GM12878 (cell line): ENCODE data around the gene ABHD3. TPM values are rescaled to one million over a fixed set of nuclear protein-coding genes. Genes with fewer than 3 reads are reported as not detected.

ENCODE experiments used
- ATAC-seq: fragments of 200-7000 bp; cut with Tn5 transposase; 3 replicates; pipeline ENCODE4 v1.9.1; 2020; ENCODE audit warnings: mild to moderate bottlenecking, moderate library complexity
- BruUV-seq: library from RNA; stranded (reverse); fragments of 400-500 nt; replicated peaks from 2 replicates; lab custom pipeline; 2021; lab: Mats Ljungman, UMichigan
- CTCF ChIA-PET: fragments of 300-600 bp; sonication (Branson Sonifier 250); formaldehyde crosslinking; extraction: SDS; loops from one replicate; lab custom pipeline; 2021; ENCODE audit warnings: inconsistent platforms; lab: Yijun Ruan, JAX
- POLR2A ChIA-PET: fragments of 350-600 bp; formaldehyde crosslinking; extraction: SDS; loops from one replicate; lab custom pipeline; 2021; ENCODE audit warnings: inconsistent platforms; lab: Charles Lee
- RAD21 ChIA-PET: fragments of 300-600 bp; sonication (Branson Sonifier 250); formaldehyde crosslinking; loops from one replicate; lab custom pipeline; 2023; ENCODE audit warnings: antibody characterized with exemption; ENCODE audit not compliant: unreplicated experiment; lab: Charles Lee
- SMC1A ChIA-PET: fragments of 300-600 bp; sonication (Branson Sonifier 250); formaldehyde crosslinking; loops from one replicate; lab custom pipeline; 2023; ENCODE audit not compliant: unreplicated experiment, uncharacterized antibody; lab: Charles Lee
- DNase-seq: peaks from one replicate; pipeline ENCODE4 v3.0.0-alpha.2; 2011; ENCODE audit warnings: low read depth, low spot score
- FAIRE-seq: peaks from 3 replicates; lab custom pipeline; 2011; peaks lifted over from hg19 to GRCh38; lab: Jason Lieb, UNC
- H2AFZ ChIP-seq: 2 replicates; pipeline ENCODE4 v1.6.0; 2011; ENCODE audit warnings: low read depth, low read length, control low read depth; ENCODE audit not compliant: control insufficient read depth
- H3K27ac ChIP-seq: 2 replicates; pipeline ENCODE4 v1.5.1; 2011; ENCODE audit warnings: control low read depth; ENCODE audit not compliant: control insufficient read depth, insufficient read depth
- H3K27me3 ChIP-seq, 2 experiments: replicated peaks in 1 of 2; 2 replicates each; pipeline versions ENCODE4 v1.6.0 to v1.6.1; 2011; ENCODE audit warnings: low read length in 1 of 2; ENCODE audit not compliant: control insufficient read depth in 2 of 2, insufficient read depth in 2 of 2
- H3K36me3 ChIP-seq, 2 experiments: 2 replicates each; pipeline ENCODE4 v1.5.1; 2011; ENCODE audit warnings: low read length in 1 of 2; ENCODE audit not compliant: control insufficient read depth in 2 of 2, insufficient read depth in 2 of 2
- H3K4me1 ChIP-seq: 2 replicates; pipeline ENCODE4 v1.6.1; 2011; ENCODE audit warnings: mild to moderate bottlenecking, low read length, moderate library complexity, mixed read lengths; ENCODE audit not compliant: control insufficient read depth, insufficient read depth
- H3K4me2 ChIP-seq: 2 replicates; pipeline ENCODE4 v1.6.0; 2011; ENCODE audit warnings: control low read depth; ENCODE audit not compliant: control insufficient read depth, insufficient read depth
- H3K4me3 ChIP-seq: fragments of 200-600 bp; sonication (generic); 2 replicates; pipeline ENCODE4 v1.5.1; 2016
- H3K79me2 ChIP-seq: 2 replicates; pipeline ENCODE4 v1.6.0; 2011; ENCODE audit warnings: low read length; ENCODE audit not compliant: control insufficient read depth, insufficient read depth
- H3K9ac ChIP-seq: 2 replicates; pipeline ENCODE4 v1.8.0; 2011; ENCODE audit warnings: low read length, control low read depth, mixed read lengths; ENCODE audit not compliant: control insufficient read depth, insufficient read depth
- H3K9me3 ChIP-seq: replicated peaks from 3 replicates; pipeline ENCODE4 v1.5.1; 2011; ENCODE audit warnings: mild to moderate bottlenecking, low read length; ENCODE audit not compliant: control insufficient read depth, insufficient read depth
- H4K20me1 ChIP-seq: 2 replicates; pipeline ENCODE4 v1.6.0; 2011; ENCODE audit not compliant: control insufficient read depth, insufficient read depth
- BACH1 ChIP-seq: fragments of 450-650 bp; IDR thresholded peaks from 2 replicates; pipeline ENCODE4 v1.6.1; 2017; ENCODE audit warnings: mild to moderate bottlenecking, borderline replicate concordance
- CHD4 ChIP-seq: fragments of 200-600 bp; sonication (generic); IDR thresholded peaks from 2 replicates; pipeline ENCODE4 v1.6.1; 2016; ENCODE audit warnings: mild to moderate bottlenecking
- DPF2 ChIP-seq: fragments of 450-650 bp; IDR thresholded peaks from 2 replicates; pipeline ENCODE4 v1.6.1; 2017; ENCODE audit warnings: mild to moderate bottlenecking
- EED ChIP-seq: sonication (generic); IDR thresholded peaks from 2 replicates; pipeline ENCODE4 v1.6.1; 2016; ENCODE audit warnings: antibody characterized with exemption, low read depth
- EGR1 ChIP-seq, 2 experiments: IDR thresholded peaks; 1 replicate in 1 of 2; 2 replicates in 1 of 2; pipeline ENCODE4 v1.6.1; 2011 to 2012; ENCODE audit warnings: low read depth in 2 of 2, low read length in 2 of 2, borderline replicate concordance in 1 of 2, mild to moderate bottlenecking in 1 of 2, moderate library complexity in 1 of 2
- ESRRA ChIP-seq: IDR thresholded peaks from 2 replicates; pipeline ENCODE4 v1.6.1; 2012; ENCODE audit warnings: mild to moderate bottlenecking, low read length, improper control_type of control experiment
- EZH2 ChIP-seq: IDR thresholded peaks from 2 replicates; pipeline ENCODE4 v1.6.1; 2012; ENCODE audit warnings: low read depth, mild to moderate bottlenecking, control low read depth, inconsistent platforms, low read length, borderline replicate concordance; ENCODE audit not compliant: control insufficient read depth
- FOS ChIP-seq: IDR thresholded peaks from 3 replicates; pipeline ENCODE4 v1.6.1; 2011; ENCODE audit warnings: borderline replicate concordance; ENCODE audit not compliant: insufficient read length; ENCODE audit errors: extremely low read depth
- GATAD2B ChIP-seq: fragments of 450-650 bp; conservative IDR thresholded peaks from 2 replicates; pipeline ENCODE4 v1.6.1; 2017; ENCODE audit warnings: low read depth, mild to moderate bottlenecking, moderate library complexity
- IKZF1 ChIP-seq: fragments of 450-650 bp; conservative IDR thresholded peaks from 2 replicates; pipeline ENCODE4 v1.6.1; 2017; ENCODE audit warnings: antibody characterized with exemption, mild to moderate bottlenecking
- JUND ChIP-seq: IDR thresholded peaks from 2 replicates; pipeline ENCODE4 v1.6.1; 2012; ENCODE audit warnings: low read depth, mild to moderate bottlenecking, low read length, improper control_type of control experiment, moderate library complexity
- KDM1A ChIP-seq: fragments of 200-600 bp; sonication (generic); IDR thresholded peaks from 2 replicates; pipeline ENCODE4 v1.6.1; 2016; ENCODE audit warnings: borderline replicate concordance
- RCOR1 ChIP-seq: conservative IDR thresholded peaks from 2 replicates; pipeline ENCODE4 v1.6.1; 2012; ENCODE audit warnings: low read depth, low read length, improper control_type of control experiment
- RELA ChIP-seq: fragments of 450-650 bp; IDR thresholded peaks from 2 replicates; pipeline ENCODE4 v1.8.0; 2014; ENCODE audit warnings: borderline replicate concordance; ENCODE audit not compliant: partially characterized antibody
- TCF7 ChIP-seq: IDR thresholded peaks from 2 replicates; pipeline ENCODE4 v1.6.1; 2014; ENCODE audit warnings: antibody characterized with exemption, borderline replicate concordance
- WGBS: methylation state at CpG from one replicate; pipeline ENCODE4 v1.1.6; 2016; ENCODE audit warnings: low lambda C conversion rate; ENCODE audit not compliant: insufficient replicate concordance, insufficient coverage; ENCODE audit errors: missing lambda C conversion rate; 5-methylcytosine and 5-hydroxymethylcytosine counted together
- in situ Hi-C: fragments of 300-500 bp; cut with MboI; formaldehyde crosslinking; loops from 9 replicates; pipeline ENCODE4 v1.14.3; 2018; ENCODE audit warnings: mixed read lengths
- intact Hi-C: fragments of 100-400 bp; cut with micrococcal nuclease; formaldehyde crosslinking; loops from one replicate; pipeline ENCODE4 v1.14.2; 2022; ENCODE audit not compliant: unreplicated experiment
- polyA plus RNA-seq, 11 experiments: library from polyadenylated mRNA; depleted of rRNA in 4 of 11; unstranded in 6 of 11; stranded (reverse) in 5 of 11; fragments of >200 nt; fragmentation: Nextera tagmentation in 4 of 11; fragmentation: Illumina TruSeq in 1 of 11; extraction: Ambion mirVana in 4 of 11; extraction: Trizol in 1 of 11; gene quantifications; 1 replicate in 1 of 11; 2 replicates in 10 of 11; pipeline versions ENCODE4 v1.2.1 to v1.2.3, GENCODE V29; 2011 to 2016; ENCODE audit warnings: inconsistent platforms in 2 of 11, missing spikeins in 2 of 11, low read depth in 1 of 11
- total RNA-seq, 4 experiments: library from RNA; depleted of rRNA in 3 of 4; stranded (reverse); fragments of >200 nt in 3 of 4; fragmentation: Illumina TruSeq in 1 of 4; extraction: Trizol in 1 of 4; gene quantifications; 2 replicates each; pipeline versions ENCODE4 v1.2.1 to v1.2.3, GENCODE V29; 2013 to 2021
- TF ChIP-seq, protein P1 (sequence below): IDR thresholded peaks from 2 replicates; pipeline ENCODE4 v1.6.1; 2012; ENCODE audit warnings: low read depth, low read length, improper control_type of control experiment
- TF ChIP-seq, protein P2 (sequence below): fragments of 450-650 bp; IDR thresholded peaks from 2 replicates; pipeline ENCODE4 v1.6.1; 2017; ENCODE audit warnings: mild to moderate bottlenecking, moderate library complexity
- TF ChIP-seq, protein P3 (sequence below): fragments of 450-650 bp; IDR thresholded peaks from 2 replicates; pipeline ENCODE4 v1.6.1; 2018; ENCODE audit warnings: borderline replicate concordance, mild to moderate bottlenecking; ENCODE audit not compliant: partially characterized antibody

ABHD3 gene
- total and polyA plus RNA-seq, 10 of the 15 experiments (the other 5 are each of a cell fraction or from before 2014, with no cell fraction given): 4.9 to 49.8 (median 18.3) TPM

DNA sequence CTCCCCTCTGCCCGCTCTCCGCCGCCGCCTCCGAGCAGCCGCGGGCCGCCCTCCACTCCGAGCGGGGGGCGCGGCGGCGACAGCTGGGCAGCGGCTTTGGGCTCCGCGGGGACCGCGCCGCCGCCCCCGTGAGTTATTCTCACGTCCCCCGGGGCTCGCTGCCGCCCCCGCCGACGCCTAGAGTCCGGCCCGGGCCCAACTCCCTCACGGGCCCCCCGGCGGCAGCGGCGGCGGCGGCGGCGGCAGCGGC, 36.7 kb upstream of the ABHD3 start:
- Histone ChIP-seq H3K27ac (peak overlapping the region; percentile 91; the same call in 1 of the 2 replicates), H3K4me3 (peak overlapping the region; percentile 96), H3K4me1 (no peaks in the 10 kb centered on the region), H3K9me3 (no peaks in the 10 kb centered on the region), H3K36me3 (no peaks in the 10 kb centered on the region), H3K27me3 (no peaks in the 10 kb centered on the region), H2AFZ (peak overlapping the region; percentile 96), H4K20me1 (no peaks in the 10 kb centered on the region), H3K4me2 (no peak overlapping the region; the same call in 1 of the 2 replicates), H3K9ac (peak overlapping the region; percentile 94), H3K79me2 (peaks cover 48% of the 10 kb centered on the region)
- 0% methylated on average over 4 of the region's 41 CpGs for WGBS
- ATAC-seq (no peak), FAIRE-seq (no peak), DNase-seq (no peak)
- POLR2A ChIA-PET: interaction anchor here (0.7 kb wide), 1 partner anchor 213 kb away, joined by 4 read pairs; no protein-coding TSS in a partner anchor
- intact Hi-C loops: loop anchor here (5.0 to 10.0 kb wide), 3 partner anchors 111 to 636 kb away; partner anchors contain the start of gene SNRPD1
- no TSS peak for BruUV-seq
- SMC1A ChIA-PET: interaction anchor here (1.4 kb wide), 1 partner anchor 56 kb away, joined by 7 read pairs; no protein-coding TSS in a partner anchor
- RAD21 ChIA-PET: interaction anchor here (1.0 to 2.0 kb wide), 3 partner anchors 37 to 141 kb away, joined by 4 to 12 read pairs (median 4); partner anchors contain the start of genes ABHD3 and ESCO1
- CTCF ChIA-PET: interaction anchor here (1.9 kb wide), 1 partner anchor 129 kb away, joined by 4 read pairs; the partner anchor contains the start of gene SNRPD1
- in situ Hi-C loops: no loop called here
- TF ChIP-seq EGR1 (IDR thresholded peaks at IDR 0.05; ENCODE audit: borderline replicate concordance in 1 of 2, low read depth in 2 of 2, low read length in 2 of 2) (peak in 1 of 2 experiments; percentile 84; a peak in 2 of 3 replicates), GATAD2B (0 out of 2 replicates have a peak, but pooled peaks have one; percentile 54), RCOR1 (no peak), CHD4 (no peak), EED (no peak), BACH1 (peak; percentile 57; the same call in 1 of the 2 replicates), ESRRA (no peak), FOS (no peak), RELA (no peak), DPF2 (peak; percentile 73), JUND (no peak), KDM1A (no peak), IKZF1 (0 out of 2 replicates have a peak, but pooled peaks have one; percentile 13), EZH2 (no peak), TCF7 (no peak)
- TF ChIP-seq, protein P1, sequence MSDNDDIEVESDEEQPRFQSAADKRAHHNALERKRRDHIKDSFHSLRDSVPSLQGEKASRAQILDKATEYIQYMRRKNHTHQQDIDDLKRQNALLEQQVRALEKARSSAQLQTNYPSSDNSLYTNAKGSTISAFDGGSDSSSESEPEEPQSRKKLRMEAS: 0 out of 2 replicates have a peak, but pooled peaks have one; percentile 3
- TF ChIP-seq, protein P2, sequence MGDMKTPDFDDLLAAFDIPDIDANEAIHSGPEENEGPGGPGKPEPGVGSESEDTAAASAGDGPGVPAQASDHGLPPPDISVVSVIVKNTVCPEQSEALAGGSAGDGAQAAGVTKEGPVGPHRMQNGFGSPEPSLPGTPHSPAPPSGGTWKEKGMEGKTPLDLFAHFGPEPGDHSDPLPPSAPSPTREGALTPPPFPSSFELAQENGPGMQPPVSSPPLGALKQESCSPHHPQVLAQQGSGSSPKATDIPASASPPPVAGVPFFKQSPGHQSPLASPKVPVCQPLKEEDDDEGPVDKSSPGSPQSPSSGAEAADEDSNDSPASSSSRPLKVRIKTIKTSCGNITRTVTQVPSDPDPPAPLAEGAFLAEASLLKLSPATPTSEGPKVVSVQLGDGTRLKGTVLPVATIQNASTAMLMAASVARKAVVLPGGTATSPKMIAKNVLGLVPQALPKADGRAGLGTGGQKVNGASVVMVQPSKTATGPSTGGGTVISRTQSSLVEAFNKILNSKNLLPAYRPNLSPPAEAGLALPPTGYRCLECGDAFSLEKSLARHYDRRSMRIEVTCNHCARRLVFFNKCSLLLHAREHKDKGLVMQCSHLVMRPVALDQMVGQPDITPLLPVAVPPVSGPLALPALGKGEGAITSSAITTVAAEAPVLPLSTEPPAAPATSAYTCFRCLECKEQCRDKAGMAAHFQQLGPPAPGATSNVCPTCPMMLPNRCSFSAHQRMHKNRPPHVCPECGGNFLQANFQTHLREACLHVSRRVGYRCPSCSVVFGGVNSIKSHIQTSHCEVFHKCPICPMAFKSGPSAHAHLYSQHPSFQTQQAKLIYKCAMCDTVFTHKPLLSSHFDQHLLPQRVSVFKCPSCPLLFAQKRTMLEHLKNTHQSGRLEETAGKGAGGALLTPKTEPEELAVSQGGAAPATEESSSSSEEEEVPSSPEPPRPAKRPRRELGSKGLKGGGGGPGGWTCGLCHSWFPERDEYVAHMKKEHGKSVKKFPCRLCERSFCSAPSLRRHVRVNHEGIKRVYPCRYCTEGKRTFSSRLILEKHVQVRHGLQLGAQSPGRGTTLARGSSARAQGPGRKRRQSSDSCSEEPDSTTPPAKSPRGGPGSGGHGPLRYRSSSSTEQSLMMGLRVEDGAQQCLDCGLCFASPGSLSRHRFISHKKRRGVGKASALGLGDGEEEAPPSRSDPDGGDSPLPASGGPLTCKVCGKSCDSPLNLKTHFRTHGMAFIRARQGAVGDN: no peak
- TF ChIP-seq, protein P3, sequence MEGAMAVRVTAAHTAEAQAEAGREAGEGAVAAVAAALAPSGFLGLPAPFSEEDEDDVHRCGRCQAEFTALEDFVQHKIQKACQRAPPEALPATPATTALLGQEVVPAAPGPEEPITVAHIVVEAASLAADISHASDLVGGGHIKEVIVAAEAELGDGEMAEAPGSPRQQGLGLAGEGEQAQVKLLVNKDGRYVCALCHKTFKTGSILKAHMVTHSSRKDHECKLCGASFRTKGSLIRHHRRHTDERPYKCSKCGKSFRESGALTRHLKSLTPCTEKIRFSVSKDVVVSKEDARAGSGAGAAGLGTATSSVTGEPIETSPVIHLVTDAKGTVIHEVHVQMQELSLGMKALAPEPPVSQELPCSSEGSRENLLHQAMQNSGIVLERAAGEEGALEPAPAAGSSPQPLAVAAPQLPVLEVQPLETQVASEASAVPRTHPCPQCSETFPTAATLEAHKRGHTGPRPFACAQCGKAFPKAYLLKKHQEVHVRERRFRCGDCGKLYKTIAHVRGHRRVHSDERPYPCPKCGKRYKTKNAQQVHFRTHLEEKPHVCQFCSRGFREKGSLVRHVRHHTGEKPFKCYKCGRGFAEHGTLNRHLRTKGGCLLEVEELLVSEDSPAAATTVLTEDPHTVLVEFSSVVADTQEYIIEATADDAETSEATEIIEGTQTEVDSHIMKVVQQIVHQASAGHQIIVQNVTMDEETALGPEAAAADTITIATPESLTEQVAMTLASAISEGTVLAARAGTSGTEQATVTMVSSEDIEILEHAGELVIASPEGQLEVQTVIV: no peak
